Ishikawa (cell line): ENCODE data around the gene CANT1.

Source experiments
- CEBPB ChIP-seq: IDR thresholded peaks from 2 replicates; pipeline ENCODE4 v1.6.1; 2012
- CREB1 ChIP-seq: IDR thresholded peaks from 2 replicates; pipeline ENCODE4 v1.6.1; 2012; ENCODE audit warnings: low read depth
- EGR1 ChIP-seq: IDR thresholded peaks from 2 replicates; pipeline ENCODE4 v1.6.1; 2012
- EP300 ChIP-seq: IDR thresholded peaks from 2 replicates; pipeline ENCODE4 v1.6.1; 2012; ENCODE audit warnings: borderline replicate concordance
- FOXM1 ChIP-seq: IDR thresholded peaks from 2 replicates; pipeline ENCODE4 v1.6.1; 2012; ENCODE audit warnings: low read depth, borderline replicate concordance
- MAX ChIP-seq: IDR thresholded peaks from 2 replicates; pipeline ENCODE4 v1.6.1; 2012
- NFIC ChIP-seq: IDR thresholded peaks from 2 replicates; pipeline ENCODE4 v1.6.1; 2012
- RAD21 ChIP-seq: IDR thresholded peaks from 2 replicates; pipeline ENCODE4 v1.6.1; 2012; ENCODE audit warnings: low read depth
- REST ChIP-seq: IDR thresholded peaks from 2 replicates; pipeline ENCODE4 v1.6.1; 2012; ENCODE audit warnings: low read depth, mild to moderate bottlenecking
- TAF1 ChIP-seq: IDR thresholded peaks from 2 replicates; pipeline ENCODE4 v1.6.1; 2012; ENCODE audit warnings: low read depth, mild to moderate bottlenecking
- YY1 ChIP-seq: IDR thresholded peaks from 2 replicates; pipeline ENCODE4 v1.6.1; 2012; ENCODE audit warnings: low read depth

- no peak for TF ChIP-seq EP300
- TF ChIP-seq TAF1, result no peak
- no peak for TF ChIP-seq FOXM1
- no peak for TF ChIP-seq NFIC
- no peak for TF ChIP-seq REST
- no peak for TF ChIP-seq CEBPB
- no peak for TF ChIP-seq EGR1
- TF ChIP-seq RAD21, result no peak
- no peak for TF ChIP-seq MAX
- TF ChIP-seq CREB1, result no peak
- no peak for TF ChIP-seq YY1
These were observed 32.0 kb downstream of the CANT1 start for GRCh38 chr17:78977681-78977943.
